Fibroblast of the aortic adventitia (primary cell): ENCODE measurements around the gene KBTBD2. TPM values are rescaled to one million over a fixed set of nuclear protein-coding genes. Genes with fewer than 3 reads are reported as not detected.
A peak's percentile ranks its signal among the peaks of the same experiment; 100 is the strongest.
"Not testable (repeated sequence)": the region's sequence is repeated elsewhere in the genome, so short reads cannot be mapped to it uniquely, and the experiment has no call there.

Experiments
- DNase-seq: peaks from one replicate; pipeline ENCODE4 v3.0.0-alpha.2; 2010; ENCODE audit warnings: low read depth
- H3K4me3 ChIP-seq: 2 replicates; pipeline ENCODE4 v1.5.1; 2011; ENCODE audit warnings: low read depth, mild to moderate bottlenecking, control low read depth, low read length, moderate library complexity
- total RNA-seq: library from RNA; depleted of rRNA; stranded (reverse); fragments of >200 nt; gene quantifications from 2 replicates; pipeline ENCODE4 v1.2.3, GENCODE V29; 2012; ENCODE audit warnings: low replicate concordance
- TF ChIP-seq, protein P1 (sequence below): IDR thresholded peaks from 2 replicates; pipeline ENCODE4 v1.5.1; 2011; ENCODE audit warnings: mild to moderate bottlenecking, low read length, control low read depth, inconsistent platforms; ENCODE audit not compliant: insufficient read depth

The KBTBD2 gene
- total RNA-seq, 1 donor: 35.9 TPM

DNA sequence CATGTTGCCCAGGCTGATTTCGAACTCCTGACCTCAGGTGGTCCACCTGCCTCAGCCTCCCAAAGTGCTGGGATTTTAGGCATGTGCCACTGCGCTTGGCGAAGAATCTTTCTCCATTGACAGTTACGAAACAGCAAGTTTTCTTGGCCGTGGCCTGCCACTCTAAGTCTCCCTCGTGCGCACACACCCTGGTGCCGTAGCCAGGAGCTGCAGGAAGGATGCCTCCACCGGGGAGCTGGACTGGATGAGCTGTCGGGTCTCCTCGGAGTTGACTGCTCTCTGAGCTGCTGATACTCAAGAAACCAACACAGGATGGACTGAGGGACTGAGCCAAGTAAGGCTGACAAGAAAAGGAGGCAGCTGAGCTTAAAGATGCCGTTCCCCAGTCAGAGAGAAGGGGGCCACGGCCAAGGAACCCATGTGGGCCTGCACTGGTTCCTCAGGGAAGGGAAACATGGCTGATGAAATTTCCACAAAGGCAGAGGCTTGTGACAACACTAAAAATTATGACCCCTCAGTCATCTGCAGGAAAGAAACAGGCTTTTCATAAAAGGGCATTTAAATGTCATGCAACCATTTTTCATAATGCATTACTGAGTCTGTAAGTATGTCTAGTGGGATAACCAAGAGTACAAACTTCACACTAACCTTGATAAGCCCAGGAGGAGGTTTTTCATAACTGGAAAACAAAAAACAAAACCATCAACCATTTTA is 38.0 kb upstream of the KBTBD2 start:
- DNase-seq: no peak
- H3K4me3 ChIP-seq: no peak overlapping the region
- TF ChIP-seq, protein P1, sequence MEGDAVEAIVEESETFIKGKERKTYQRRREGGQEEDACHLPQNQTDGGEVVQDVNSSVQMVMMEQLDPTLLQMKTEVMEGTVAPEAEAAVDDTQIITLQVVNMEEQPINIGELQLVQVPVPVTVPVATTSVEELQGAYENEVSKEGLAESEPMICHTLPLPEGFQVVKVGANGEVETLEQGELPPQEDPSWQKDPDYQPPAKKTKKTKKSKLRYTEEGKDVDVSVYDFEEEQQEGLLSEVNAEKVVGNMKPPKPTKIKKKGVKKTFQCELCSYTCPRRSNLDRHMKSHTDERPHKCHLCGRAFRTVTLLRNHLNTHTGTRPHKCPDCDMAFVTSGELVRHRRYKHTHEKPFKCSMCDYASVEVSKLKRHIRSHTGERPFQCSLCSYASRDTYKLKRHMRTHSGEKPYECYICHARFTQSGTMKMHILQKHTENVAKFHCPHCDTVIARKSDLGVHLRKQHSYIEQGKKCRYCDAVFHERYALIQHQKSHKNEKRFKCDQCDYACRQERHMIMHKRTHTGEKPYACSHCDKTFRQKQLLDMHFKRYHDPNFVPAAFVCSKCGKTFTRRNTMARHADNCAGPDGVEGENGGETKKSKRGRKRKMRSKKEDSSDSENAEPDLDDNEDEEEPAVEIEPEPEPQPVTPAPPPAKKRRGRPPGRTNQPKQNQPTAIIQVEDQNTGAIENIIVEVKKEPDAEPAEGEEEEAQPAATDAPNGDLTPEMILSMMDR: no peak

DNA sequence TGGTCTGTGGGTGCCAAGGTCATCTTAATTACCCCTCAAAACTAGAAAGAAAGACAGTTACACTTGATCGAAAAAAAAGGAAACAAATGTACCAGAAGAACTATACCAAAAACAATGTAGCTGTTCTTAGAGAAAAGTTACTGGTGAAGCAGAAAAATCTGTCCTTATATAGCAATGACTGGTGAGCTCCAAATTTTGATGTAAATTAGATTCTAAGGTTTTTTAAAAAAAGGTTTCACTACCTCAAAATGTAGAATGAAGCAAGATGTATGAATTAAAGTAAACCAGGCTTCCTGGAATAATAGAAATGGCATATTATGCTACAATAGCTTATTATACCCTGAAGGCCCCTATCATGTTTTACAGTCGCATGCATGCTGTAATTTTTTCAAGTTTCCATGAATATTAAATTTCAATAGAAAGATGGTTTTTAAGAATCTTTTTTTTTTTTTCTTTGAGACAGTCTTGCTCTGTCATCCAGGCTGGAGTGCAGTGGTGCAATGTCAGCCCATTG is 37.3 kb upstream of the KBTBD2 start:
- DNase-seq: no peak
- no peak overlapping the region for H3K4me3 ChIP-seq
- TF ChIP-seq, protein P1: no peak

DNA sequence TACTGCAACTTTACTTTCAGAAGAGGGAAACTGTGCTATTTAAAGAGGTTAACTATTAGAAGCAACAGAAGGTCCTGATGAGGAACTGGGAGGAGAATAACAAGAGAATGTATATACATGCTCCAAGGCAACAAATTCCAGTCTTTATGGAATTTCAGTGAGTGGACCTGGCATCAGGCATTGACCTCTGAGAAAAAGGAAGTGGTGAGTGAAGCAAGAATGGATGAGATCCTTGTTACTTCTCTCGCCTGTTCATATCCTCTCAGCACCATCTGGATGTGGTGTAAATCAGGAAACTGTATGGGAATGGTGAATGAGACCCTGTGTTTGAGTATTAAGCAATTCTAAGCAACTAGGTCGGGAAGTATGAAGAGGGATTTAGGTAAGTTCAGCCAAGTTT is 30.3 kb upstream of the KBTBD2 start:
- TF ChIP-seq, protein P1: no peak
- DNase-seq: peak; percentile 31
- no peak overlapping the region for H3K4me3 ChIP-seq

DNA sequence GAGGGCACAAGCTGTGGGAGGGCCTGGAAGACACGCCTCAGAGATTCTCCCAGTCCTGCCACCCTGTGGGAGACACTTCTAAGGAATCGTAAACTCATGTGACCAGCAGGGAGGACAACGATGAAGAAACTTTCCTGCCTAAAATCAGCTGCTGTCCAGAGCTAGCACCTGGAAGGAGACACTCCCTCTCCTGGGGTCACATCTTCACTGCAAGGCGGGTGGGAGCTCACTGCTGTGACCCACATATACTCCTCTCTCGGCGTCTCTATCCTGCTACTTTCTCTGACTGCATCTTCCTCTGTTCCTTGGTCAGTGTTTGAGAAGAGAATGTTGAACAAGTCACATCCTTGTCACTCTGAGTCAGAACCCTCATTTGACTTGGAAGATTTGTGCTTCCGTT is 25.4 kb upstream of the KBTBD2 start:
- not testable (repeated sequence) for H3K4me3 ChIP-seq, DNase-seq

DNA sequence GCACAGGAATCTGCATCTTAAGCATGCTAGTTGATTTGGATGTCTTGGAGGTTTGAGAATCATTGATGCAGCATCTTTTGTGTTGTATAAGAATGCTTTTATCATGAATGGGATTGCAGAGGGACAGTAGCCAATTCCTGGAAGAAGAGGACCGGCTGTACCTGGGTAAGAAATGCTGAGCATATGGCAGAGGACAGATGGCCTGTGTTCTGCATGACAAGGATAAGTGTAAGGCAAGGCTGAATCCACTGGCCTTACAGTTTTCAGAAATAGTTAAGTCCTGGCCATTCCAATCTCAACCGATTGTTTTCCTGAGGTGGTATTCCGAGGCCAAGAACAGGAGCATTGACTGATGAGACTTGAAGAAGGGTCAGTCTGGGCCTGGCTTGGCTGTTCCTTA is 24.4 kb upstream of the KBTBD2 start:
- TF ChIP-seq, protein P1: no peak
- no peak overlapping the region for H3K4me3 ChIP-seq
- DNase-seq: no peak

DNA sequence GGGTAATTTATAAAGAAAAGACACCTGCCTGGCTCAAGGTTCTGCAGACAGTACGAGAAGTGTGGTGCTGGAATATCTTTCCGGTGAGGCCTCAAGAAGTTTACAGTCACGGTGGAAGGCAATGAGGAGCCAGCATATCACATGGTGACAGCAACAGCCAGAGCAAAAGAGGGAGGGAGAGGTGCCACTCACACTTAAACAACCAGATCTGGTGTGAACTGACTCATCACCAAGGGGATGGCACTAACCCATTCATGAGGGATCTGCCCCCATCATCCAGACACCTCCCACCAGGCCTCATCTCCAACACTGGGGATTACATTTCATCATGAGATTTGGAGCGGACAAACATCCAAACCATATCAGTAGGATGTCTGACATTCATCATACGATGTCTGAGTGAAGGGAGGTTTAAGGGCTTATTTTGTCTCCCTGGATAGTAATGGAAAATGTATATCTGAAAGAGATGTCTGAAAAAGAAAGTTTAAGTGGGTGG is 23.5 kb upstream of the KBTBD2 start:
- DNase-seq: no peak
- TF ChIP-seq, protein P1: no peak
- H3K4me3 ChIP-seq: no peak overlapping the region

DNA sequence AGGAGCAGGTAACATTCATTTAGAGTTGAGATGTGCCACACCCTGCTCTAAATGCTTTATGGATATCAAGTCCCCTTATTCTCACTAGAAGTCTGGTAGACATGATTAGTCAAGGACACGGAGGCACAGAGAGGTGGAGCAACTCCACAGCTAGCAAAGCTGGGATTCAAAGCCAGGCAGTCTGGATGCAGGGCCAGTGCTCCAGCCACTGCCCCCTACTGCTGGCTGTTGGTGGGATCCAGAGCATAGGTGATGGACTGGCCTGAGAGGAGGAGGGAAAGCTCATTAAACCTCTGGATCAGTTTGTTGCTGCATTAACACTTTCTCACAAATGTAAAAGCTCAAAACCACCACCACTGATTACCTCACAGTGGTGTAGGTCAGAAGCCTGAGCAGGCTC is 22.6 kb upstream of the KBTBD2 start:
- TF ChIP-seq, protein P1: peak; percentile 7
- no peak overlapping the region for H3K4me3 ChIP-seq
- DNase-seq: no peak
